Muscle layer of duodenum (tissue), 2 donors: Measurements from ENCODE around the gene FAM13C.
A peak's percentile ranks its signal among the peaks of the same experiment; 100 is the strongest.

ENCODE experiments used
- H3K27ac ChIP-seq: one replicate; pipeline ENCODE4 v1.7.0; 2013; ENCODE audit warnings: mild to moderate bottlenecking, low read length
- H3K27me3 ChIP-seq: one replicate; pipeline ENCODE4 v1.7.0; 2013; ENCODE audit warnings: low read depth, mild to moderate bottlenecking, control low read depth, low read length
- H3K36me3 ChIP-seq, 2 donors: one replicate each; pipeline ENCODE4 v1.7.0; 2013; ENCODE audit warnings: low read length in 2 of 2, control low read depth in 1 of 2, mild to moderate bottlenecking in 1 of 2; ENCODE audit not compliant: insufficient read depth in 2 of 2, control insufficient read depth in 1 of 2
- H3K4me1 ChIP-seq, 2 donors: one replicate each; pipeline ENCODE4 v1.7.0; 2013; ENCODE audit warnings: low read length in 2 of 2, mild to moderate bottlenecking in 2 of 2, control low read depth in 1 of 2, moderate library complexity in 1 of 2; ENCODE audit not compliant: insufficient read depth in 2 of 2, control insufficient read depth in 1 of 2
- H3K4me3 ChIP-seq, 2 donors: one replicate each; pipeline ENCODE4 v1.7.0; 2013; ENCODE audit warnings: low read length in 2 of 2, low read depth in 1 of 2, mild to moderate bottlenecking in 1 of 2
- H3K9me3 ChIP-seq, 2 donors: one replicate each; pipeline ENCODE4 v1.7.0; 2013; ENCODE audit warnings: low read length in 2 of 2, control low read depth in 1 of 2, mild to moderate bottlenecking in 1 of 2; ENCODE audit not compliant: control insufficient read depth in 1 of 2
- donor health status: healthy.

The FAM13C gene

DNA sequence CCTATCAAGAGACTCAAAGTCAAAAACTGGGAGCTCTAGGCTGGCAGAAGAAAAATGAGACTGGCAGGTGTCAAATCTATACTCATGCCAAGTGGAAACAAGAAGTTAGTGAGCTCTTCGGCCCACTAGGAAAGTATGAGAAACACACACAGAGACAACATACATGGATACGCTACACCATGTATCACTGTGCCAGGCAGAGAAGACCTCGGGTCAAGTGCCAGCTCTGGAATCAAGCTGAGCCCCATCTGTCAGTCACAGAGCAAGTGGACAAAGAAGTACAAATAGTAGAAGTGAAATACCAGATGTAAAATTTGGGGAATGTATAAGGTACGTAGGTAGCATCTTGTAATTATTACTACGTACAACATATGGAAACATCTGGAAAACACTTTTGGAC, 62.4 kb downstream of the FAM13C start:
- peaks cover 0 to 12% of the 10 kb centered on the region in 2 donors for H3K4me1 ChIP-seq
- H3K27ac ChIP-seq, result no peak overlapping the region
- H3K27me3 ChIP-seq, result no peaks in the 10 kb centered on the region
- H3K4me3 ChIP-seq, result no peak overlapping the region
- H3K36me3 ChIP-seq, result peaks cover 4 to 5% of the 10 kb centered on the region in 2 donors
- no peaks in the 10 kb centered on the region for H3K9me3 ChIP-seq

DNA sequence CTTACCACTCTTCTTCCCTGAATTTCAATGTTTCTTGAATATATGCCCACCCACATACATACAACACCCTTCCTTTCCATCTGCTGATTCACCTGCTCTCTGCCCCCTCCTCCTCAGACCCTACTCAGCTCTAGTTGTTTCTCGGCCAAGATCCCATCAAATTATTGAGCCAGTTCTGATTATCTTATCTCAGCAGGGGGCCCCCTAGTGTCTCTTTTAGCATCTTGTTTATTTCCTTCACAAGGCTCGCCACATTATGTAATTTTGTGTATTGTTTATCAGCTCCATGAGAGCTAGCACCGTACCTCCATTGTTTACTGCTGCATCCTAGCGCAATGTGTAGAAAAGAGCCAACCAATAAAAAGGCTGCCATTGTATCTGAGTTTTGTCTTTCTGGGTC, 71.9 kb downstream of the FAM13C start:
- Histone ChIP-seq H3K36me3 (no peaks in the 10 kb centered on the region), H3K9me3 (no peaks in the 10 kb centered on the region), H3K4me3 (no peak overlapping the region), H3K27ac (no peak overlapping the region), H3K27me3 (no peaks in the 10 kb centered on the region), H3K4me1 (peaks cover 0 to 18% of the 10 kb centered on the region in 2 donors)

DNA sequence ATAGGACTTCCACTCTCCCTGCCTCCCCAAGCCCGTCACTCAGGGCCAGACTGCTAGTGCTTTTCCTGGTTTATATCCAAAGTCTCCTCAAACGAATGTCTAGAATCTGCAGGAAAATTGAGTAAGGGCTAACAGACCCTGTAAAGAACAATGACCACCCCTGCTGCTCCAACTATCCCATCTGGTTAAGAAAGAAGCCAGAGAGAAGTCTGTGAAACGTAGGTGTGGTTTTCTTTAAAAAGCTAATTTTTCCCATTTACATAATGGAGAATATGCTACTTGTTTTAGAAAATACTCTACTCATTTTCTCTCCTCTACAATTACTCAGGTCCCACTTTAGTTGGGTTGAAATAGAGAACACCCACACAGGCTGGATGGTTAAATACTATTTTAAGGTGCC, 72.5 kb downstream of the FAM13C start:
- peaks cover 0 to 21% of the 10 kb centered on the region in 2 donors for H3K4me1 ChIP-seq

DNA sequence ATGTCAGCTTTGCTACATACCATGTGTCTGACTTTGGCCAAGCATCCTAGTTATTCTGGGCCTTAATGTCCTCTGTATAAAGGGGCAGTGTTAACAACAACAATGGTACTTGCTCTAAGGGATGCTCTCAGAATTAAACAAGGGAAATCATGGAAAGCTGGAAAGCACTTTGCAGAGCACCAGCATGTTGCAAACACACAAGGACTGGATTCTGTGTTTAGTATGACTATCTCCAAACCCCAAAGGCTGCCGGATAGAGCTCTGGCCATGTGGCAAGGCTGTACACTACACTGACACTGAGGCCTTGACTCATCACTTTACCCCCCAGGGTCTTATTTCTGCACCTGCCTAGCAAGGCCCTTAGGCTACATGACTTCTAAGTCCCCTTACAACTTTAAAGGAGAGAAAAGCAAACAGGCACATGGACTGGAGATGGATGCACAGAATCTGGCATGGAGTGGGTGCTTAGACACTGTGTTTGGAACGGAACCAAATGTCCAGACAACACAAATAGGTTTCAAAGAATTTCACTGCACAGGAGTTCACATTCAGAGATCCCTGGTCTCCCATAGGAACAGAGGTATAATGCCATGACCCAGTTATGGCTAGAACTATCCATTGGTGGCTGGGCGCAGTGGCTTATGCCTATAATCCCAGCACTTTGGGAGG, 74.6 kb downstream of the FAM13C start:
- H3K36me3 ChIP-seq, result peaks cover 0 to 5% of the 10 kb centered on the region in 2 donors
- H3K9me3 ChIP-seq, result no peaks in the 10 kb centered on the region
- H3K4me3 ChIP-seq, result no peak overlapping the region
- H3K4me1 ChIP-seq, result peaks cover 0 to 33% of the 10 kb centered on the region in 2 donors
- no peak overlapping the region for H3K27ac ChIP-seq
- no peaks in the 10 kb centered on the region for H3K27me3 ChIP-seq

More for the DNA sequence above, 72.5 kb downstream of the FAM13C start:
- no peaks in the 10 kb centered on the region for H3K27me3 ChIP-seq
- no peak overlapping the region for H3K4me3 ChIP-seq
- H3K9me3 ChIP-seq, result no peaks in the 10 kb centered on the region
- H3K36me3 ChIP-seq, result no peaks in the 10 kb centered on the region
- no peak overlapping the region for H3K27ac ChIP-seq

DNA sequence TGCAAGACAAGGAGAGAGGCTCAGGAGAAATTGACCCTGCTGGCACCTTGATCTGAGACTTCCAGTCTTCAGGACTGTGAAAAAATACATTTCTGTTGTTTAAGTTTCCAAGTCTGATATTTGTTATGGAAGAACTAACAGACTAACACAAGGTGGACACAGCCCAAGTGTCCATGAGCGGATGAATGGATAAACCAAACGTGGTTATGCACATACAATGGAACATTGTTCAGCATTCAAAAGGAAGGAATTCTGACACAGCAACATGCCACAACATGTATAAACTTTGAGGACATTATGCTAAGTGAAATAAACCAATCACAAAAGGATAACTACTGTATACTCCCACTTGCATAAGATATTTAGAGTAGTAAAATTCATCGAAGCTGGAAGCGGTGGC, 76.5 kb downstream of the FAM13C start:
- H3K4me3 ChIP-seq, result no peak overlapping the region
- no peaks in the 10 kb centered on the region for H3K27me3 ChIP-seq
- H3K27ac ChIP-seq, result no peak overlapping the region
- H3K36me3 ChIP-seq, result peaks cover 0 to 5% of the 10 kb centered on the region in 2 donors
- no peaks in the 10 kb centered on the region for H3K9me3 ChIP-seq
- H3K4me1 ChIP-seq, result peaks cover 0 to 33% of the 10 kb centered on the region in 2 donors

DNA sequence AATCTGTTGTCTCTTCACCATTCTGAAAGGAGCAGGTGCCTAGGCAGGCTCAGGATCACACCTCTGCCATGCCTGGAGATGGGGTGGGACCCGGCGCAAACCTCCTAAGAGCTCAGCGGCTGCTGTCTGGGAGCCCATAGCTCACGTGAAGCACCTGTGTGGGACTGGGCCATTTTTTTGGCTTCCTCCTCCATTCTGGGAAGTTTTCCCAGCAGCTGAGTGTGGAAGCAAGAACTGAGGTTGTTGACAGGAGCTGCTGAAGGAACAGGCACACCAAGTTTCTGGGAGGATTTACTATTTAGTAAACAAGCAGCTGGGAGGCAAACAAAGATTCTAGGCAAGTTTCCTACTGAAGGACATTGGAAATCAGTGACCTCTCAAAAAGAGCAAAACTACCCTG, 77.3 kb downstream of the FAM13C start:
- H3K4me3 ChIP-seq, result no peak overlapping the region
- H3K27ac ChIP-seq, result no peak overlapping the region
- no peaks in the 10 kb centered on the region for H3K9me3 ChIP-seq

DNA sequence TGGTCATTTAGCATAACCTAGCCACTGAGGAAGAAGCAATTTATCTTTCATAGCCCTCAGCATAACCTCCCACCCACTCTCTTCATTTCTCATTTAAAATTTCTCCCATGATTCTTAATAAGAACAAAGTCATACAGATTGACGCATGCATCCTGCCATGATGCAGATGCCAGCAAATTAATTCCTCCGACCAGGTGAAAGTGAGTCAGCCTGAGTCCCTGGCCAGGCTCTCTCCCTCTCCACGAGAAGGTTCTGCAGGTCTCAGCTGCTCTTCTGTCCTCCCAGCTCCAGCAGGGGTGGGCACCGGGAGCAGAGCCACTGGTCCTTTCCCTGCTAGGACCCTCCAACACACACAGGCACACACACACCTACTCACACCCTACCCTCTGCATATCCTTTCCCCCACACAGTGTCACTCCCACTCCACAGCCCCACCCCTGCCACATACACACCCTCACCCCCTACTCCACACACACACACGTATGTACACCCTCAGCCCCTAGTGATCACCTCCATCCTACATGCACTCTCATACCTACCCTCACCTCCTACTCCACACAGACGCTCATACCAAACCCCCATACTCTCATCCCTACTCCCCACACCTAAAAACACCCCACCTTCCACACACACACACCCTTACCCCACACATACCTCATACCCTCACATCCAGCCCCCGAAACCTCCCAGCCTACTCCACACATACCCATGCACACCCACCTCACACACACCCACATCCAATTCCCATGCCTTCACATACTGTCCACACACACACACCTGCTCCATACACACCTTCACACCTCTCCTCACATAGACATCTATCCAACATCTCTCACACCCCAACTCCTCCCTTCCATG, 78.0 kb downstream of the FAM13C start:
- Histone ChIP-seq H3K27ac (peak overlapping the region; percentile 10), H3K4me3 (no peak overlapping the region), H3K36me3 (peaks cover 0 to 5% of the 10 kb centered on the region in 2 donors)

More for the DNA sequence above, 77.3 kb downstream of the FAM13C start:
- Histone ChIP-seq H3K4me1 (peaks cover 3 to 33% of the 10 kb centered on the region in 2 donors), H3K36me3 (peaks cover 0 to 5% of the 10 kb centered on the region in 2 donors), H3K27me3 (no peaks in the 10 kb centered on the region)

DNA sequence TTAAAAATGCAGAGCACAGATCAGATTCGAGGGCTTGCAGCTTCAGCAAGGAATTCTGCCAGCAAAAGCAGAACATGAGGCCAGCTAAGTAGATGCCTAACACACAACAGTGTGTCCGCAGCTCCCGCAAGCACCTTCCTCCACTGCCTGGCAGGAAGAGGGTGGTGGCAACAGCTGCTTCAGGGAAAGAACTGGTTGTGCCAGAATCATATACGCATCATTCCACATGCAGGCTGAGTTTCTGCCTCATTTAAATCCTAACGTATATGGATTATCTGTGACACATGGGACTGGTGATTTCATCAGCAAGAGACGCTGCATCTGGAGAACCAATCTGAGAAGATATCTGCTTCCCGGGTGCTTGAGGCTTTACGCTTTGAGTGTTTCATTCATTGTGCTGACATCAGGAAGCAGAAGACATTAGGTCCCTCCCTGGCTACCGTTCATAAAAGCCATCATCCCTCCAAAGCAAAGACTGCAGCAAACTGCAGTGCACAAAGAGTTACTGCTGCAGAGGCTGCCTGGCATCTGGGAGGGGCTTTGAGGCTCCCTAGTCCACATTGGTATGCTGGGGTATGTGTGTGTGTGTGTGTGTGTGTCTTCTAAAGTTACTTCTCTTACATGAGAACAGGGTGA, 78.8 kb downstream of the FAM13C start:
- Histone ChIP-seq H3K27ac (no peak overlapping the region), H3K4me1 (peaks cover 5 to 33% of the 10 kb centered on the region in 2 donors), H3K9me3 (no peaks in the 10 kb centered on the region), H3K36me3 (peaks cover 0 to 5% of the 10 kb centered on the region in 2 donors), H3K27me3 (no peaks in the 10 kb centered on the region), H3K4me3 (no peak overlapping the region)

More for the DNA sequence above, 78.0 kb downstream of the FAM13C start:
- Histone ChIP-seq H3K9me3 (no peaks in the 10 kb centered on the region), H3K4me1 (peaks cover 5 to 33% of the 10 kb centered on the region in 2 donors), H3K27me3 (no peaks in the 10 kb centered on the region)

DNA sequence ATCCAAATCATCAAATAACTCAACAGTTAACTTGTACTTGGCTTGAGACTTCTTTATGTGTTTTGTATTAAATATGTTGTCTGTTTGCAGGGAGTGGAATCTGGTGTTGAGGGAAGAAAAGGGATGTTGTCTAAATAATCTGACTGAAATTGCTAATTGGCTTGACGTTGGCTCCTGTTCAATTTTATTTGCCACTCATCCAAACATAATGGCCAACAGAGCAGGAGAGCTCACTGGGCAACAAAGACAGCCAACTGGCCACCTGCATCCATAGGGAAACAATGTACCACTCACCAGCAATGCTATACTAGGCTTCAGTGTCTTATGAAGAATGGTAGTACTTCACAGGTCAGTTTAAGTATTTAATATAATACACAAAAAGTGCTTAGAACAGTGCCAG, 80.5 kb downstream of the FAM13C start:
- H3K27ac ChIP-seq, result no peak overlapping the region
- peaks cover 0 to 5% of the 10 kb centered on the region in 2 donors for H3K36me3 ChIP-seq
- no peaks in the 10 kb centered on the region for H3K27me3 ChIP-seq
- no peak overlapping the region for H3K4me3 ChIP-seq
- no peaks in the 10 kb centered on the region for H3K9me3 ChIP-seq
- H3K4me1 ChIP-seq, result peaks cover 5 to 33% of the 10 kb centered on the region in 2 donors

DNA sequence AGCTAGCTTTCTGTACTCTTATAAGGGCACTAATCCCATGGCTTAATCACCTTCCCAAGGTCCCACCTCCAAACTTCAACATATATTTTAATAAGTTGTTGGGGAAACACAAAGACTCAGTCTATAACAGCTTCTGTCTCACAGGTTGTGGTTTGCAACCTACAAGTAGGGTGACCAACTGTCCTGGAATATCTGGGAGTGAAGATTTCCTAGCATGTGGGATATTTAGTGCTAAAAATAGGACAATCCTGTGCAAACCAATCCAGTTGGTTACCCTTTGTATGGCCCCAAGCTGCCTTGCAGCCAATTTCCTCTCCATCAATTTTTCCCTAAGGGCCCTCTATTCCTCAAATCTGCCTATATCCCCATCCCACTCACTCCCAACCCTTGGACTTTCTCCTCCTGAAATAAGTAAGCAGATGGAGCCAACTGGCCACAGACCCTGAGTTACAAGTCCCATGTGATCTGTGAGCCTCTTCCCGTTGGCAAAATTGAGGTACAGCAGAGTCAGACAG, 82.3 kb downstream of the FAM13C start:
- no peak overlapping the region for H3K4me3 ChIP-seq
- peaks cover 0 to 5% of the 10 kb centered on the region in 2 donors for H3K36me3 ChIP-seq
- H3K9me3 ChIP-seq, result no peaks in the 10 kb centered on the region
- peaks cover 5 to 23% of the 10 kb centered on the region in 2 donors for H3K4me1 ChIP-seq
- no peaks in the 10 kb centered on the region for H3K27me3 ChIP-seq
- no peak overlapping the region for H3K27ac ChIP-seq

DNA sequence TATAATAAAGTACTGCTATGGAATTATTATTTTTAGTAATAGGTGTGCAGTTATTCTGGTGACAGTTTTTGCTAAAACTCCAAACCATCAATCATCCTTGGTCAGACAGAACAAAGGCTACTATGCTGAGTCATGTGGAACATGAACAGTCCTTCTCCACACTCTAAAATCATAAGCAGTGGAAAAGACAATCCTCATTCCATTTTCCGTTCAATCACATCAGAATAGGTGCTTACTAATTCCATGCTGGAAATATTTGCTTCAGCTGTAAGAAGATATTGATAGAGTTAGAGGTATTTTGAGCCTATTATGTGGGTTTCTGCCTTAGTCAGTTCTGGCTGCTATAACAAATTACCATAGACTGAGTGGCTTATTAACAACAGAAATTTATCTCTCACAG, 82.9 kb downstream of the FAM13C start:
- Histone ChIP-seq H3K36me3 (peaks cover 0 to 5% of the 10 kb centered on the region in 2 donors), H3K4me1 (peaks cover 5 to 17% of the 10 kb centered on the region in 2 donors), H3K9me3 (no peaks in the 10 kb centered on the region), H3K4me3 (no peak overlapping the region), H3K27me3 (no peaks in the 10 kb centered on the region), H3K27ac (no peak overlapping the region)
